Loucy (cell line): ENCODE results near the gene HMGXB3.

Experiments used
- CTCF ChIP-seq: fragments of 200-600 bp; sonication (generic); conservative IDR thresholded peaks from 2 replicates; pipeline ENCODE4 v1.5.1; 2014; ENCODE audit warnings: mild to moderate bottlenecking, antibody characterized with exemption, low read length
- EZH2phosphoT487 ChIP-seq: fragments of 200-600 bp; IDR thresholded peaks from 2 replicates; pipeline ENCODE4 v1.6.1; 2018; ENCODE audit warnings: antibody characterized with exemption, mild to moderate bottlenecking, moderate library complexity, borderline replicate concordance

GRCh38 chr5:150052226-150052955, 51.9 kb downstream of the HMGXB3 start:
- TF ChIP-seq EZH2phosphoT487 (no peak), CTCF (no peak)
